HG03139 (cell line): Measurements from ENCODE around the gene CACNB4.
"Not testable (repeated sequence)": the region's sequence is repeated elsewhere in the genome, so short reads cannot be mapped to it uniquely, and the experiment has no call there.

Experiments
- ATAC-seq: cut with Tn5 transposase; IDR thresholded peaks from one replicate; pipeline ENCODE4 v1.9.1; 2021; ENCODE audit not compliant: unreplicated experiment

CACNB4 gene

GRCh38 chr2:151795646-151796240 lies 303.1 kb downstream of the CACNB4 start:
- ATAC-seq: no peak

DNA sequence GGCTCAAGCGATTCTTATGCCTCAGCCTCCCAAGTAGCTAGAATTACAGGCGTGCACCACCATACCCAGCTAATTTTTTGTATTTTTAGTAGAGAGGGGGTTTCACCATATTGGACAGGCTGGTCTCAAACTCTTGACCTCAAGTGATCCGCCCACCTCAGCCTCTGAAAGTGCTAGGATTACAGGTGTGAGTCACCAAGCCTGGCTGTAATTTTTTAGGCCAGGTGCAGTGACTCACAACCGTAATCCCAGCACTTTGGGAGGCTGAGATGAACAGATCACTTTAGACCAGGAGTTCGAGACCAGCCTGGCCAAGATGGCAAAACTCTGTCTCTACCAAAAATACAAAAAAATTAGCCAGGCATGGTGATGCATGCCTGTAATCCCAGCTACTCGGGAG lies 304.4 kb downstream of the CACNB4 start:
- not testable (repeated sequence) for ATAC-seq

DNA sequence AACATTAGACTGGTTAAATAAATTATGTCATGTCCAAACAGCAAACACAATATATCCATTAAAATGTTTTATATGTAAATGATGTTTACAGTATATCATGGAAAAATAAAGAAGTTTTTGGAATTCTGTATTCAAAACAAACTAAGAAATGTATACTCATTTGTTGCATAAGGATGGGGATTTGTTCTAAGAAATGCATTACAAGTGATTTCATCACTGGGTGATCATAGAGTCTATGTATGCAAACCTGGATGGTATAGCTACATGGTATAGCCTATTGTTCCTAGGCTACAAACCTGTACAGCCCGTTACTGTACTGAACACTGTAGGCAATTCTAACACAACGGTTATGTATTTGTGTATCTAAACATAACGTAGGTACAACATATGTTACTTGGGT lies 305.7 kb downstream of the CACNB4 start:
- no peak for ATAC-seq

DNA sequence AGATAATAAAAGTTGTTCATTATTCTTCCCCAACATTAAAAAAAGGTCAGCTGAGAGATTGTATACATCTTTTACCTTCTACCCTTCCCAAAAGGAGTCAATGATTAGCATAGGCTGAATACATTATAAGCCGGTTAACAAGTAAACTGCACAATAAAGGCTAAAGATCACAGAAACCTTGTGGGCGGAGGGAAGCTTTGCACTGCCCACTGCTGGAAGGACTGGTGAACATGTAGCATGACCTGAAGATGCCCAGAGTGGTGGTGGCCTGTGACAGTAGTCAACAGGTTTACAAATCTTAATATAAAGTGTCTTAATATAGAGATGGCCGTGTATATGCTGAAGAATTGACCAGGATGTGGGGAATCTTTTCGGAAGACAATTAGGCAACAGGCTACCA lies 306.3 kb downstream of the CACNB4 start:
- ATAC-seq: no peak

DNA sequence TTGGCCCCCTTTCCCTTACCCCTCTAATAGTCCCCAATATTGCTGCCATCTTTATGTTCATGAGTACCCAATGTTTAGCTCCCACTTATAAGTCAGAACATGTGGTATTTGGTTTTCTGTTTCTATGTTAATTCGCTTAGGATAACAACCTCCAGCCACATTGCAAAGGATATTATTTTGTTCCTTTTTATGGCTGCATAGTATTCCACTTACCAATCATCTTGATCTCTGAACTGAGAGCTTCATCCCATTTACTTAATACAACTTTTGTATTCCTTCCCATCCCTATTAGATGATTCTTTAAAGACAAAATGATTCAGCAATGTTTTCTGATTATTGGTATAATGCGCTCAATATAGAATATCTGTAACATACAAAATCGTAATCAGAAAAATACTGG lies 307.3 kb downstream of the CACNB4 start:
- no peak for ATAC-seq

- no peak for ATAC-seq
Measured at GRCh38 chr2:151790689-151791088, 308.2 kb downstream of the CACNB4 start.

DNA sequence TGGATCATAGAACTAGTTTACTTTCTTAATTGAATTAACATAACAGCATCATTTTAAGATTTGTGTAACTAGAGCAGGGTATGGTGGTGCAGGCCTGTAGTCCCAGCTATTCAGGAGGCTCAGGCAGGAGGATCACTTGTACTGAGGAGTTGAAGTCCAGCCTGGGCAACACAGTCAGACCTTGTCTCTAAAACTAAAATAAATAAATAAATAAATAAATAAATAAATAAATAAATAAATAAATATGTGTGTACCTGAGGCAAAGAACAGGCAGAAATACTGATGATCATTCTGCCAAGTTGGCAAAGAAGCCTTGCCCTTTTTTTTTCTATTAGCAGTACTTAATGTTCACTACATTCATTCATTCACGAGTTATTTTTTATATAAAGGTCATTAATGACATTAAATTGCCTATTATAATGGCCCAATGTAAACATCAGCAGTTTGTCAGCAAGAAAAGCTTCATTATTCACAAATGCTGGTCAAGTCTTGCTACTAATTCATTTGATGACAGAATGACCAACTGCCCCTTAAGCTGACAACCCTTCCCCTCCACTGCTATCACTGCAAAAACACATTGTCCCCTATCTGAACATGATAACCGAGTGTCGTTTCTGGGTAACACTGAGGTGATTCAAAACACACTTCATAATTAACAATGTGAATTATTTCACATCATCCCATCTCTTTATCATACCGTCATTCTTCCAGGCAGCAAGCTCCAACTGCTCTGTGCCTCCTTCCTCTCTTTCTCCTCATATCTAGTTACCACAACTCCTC lies 309.6 kb downstream of the CACNB4 start:
- no peak for ATAC-seq

DNA sequence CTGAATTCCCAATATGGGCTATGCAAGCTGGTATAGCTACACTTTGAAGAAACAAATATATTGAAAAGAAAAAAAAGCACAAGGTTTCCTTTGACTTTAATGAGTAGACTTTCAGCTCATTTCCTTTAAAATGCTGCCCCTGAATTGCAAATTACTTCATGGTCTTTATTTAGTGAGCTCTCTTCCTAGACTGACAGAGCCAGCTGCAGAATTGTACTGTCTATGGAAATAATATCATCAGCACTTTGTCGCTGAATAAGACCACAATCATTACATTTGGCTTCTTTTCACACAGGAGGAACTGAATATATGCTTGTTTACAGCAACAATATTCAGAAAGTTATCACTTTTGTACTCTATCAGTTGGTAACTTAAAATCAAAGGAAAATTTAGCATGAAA lies 312.4 kb downstream of the CACNB4 start:
- ATAC-seq: no peak

DNA sequence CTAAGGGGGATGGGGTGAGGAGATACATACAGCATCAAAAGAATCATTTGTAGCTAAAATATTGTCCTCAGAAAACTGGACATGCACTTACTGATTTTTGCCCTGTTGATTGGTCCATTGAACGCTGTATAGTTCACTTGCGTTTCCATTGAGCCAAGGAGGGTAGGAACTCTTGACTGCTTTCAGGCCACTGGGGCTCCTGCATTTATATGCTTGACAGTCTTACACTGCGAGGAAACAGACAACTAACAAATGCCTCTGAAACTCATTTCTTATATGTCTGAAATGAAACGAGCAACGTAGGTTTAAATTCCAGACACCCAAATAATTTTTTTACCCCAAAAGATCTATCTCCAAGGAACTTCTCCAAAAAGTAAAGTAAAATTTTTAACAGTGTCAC lies 312.8 kb downstream of the CACNB4 start:
- no peak for ATAC-seq

DNA sequence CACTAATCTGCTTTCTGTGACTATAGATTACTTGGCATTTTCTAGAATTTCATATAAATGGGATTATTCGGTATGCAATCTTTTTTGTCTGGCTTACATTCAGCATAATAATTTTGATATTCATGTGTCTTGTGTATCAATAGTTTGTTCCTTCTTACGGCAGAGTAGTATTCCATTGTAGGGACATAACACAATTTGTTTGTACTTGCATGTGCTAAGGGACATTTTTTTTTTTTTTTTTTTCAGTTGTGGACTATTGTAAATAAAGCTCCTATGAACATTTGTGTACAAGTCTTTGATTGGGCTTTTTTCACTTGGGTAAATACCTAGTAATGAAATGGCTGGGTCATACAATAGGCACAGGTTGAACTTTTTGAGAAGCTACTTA lies 315.7 kb downstream of the CACNB4 start:
- no peak for ATAC-seq
